Sigmoid colon (tissue), 7 donors: ENCODE results near the gene PRICKLE4. TPM values are rescaled to one million over a fixed set of nuclear protein-coding genes. Genes with fewer than 3 reads are reported as not detected.
A peak's percentile ranks its signal among the peaks of the same experiment; 100 is the strongest.

Experiments
- DNase-seq: peaks from one replicate; pipeline ENCODE4 v3.0.0-alpha.2; 2019
- H3K27ac ChIP-seq, 4 donors: fragments of 200-600 bp; sonication (generic); one replicate each; pipeline ENCODE4 v1.5.1; 2016 to 2019; ENCODE audit warnings: mild to moderate bottlenecking in 1 of 4
- H3K27me3 ChIP-seq, 3 donors: fragments of 200-600 bp; sonication (generic); one replicate each; pipeline ENCODE4 v1.5.1; 2019; ENCODE audit warnings: mild to moderate bottlenecking in 1 of 3
- H3K36me3 ChIP-seq, 4 donors: fragments of 200-600 bp; sonication (generic); one replicate each; pipeline ENCODE4 v1.5.1; 2016 to 2019
- H3K4me1 ChIP-seq, 4 donors: fragments of 200-600 bp; sonication (generic); one replicate each; pipeline ENCODE4 v1.5.1; 2017 to 2019
- H3K4me3 ChIP-seq, 4 donors: fragments of 200-600 bp; sonication (generic); one replicate each; pipeline ENCODE4 v1.5.1; 2017 to 2019; ENCODE audit warnings: mild to moderate bottlenecking in 2 of 4, moderate library complexity in 1 of 4
- H3K9me3 ChIP-seq, 4 donors: fragments of 200-600 bp in 3 of 4; sonication (generic) in 3 of 4; one replicate each; pipeline versions ENCODE4 v1.5.1 to v1.6.1; 2013 to 2019
- CTCF ChIP-seq, 4 experiments: fragments of 450-650 bp in 3 of 4; fragments of 200-600 bp in 1 of 4; IDR thresholded peaks; one replicate each; pipeline ENCODE4 v1.5.1; 2016 to 2019; ENCODE audit warnings: antibody characterized with exemption in 4 of 4, mild to moderate bottlenecking in 3 of 4, moderate library complexity in 2 of 4
- EP300 ChIP-seq, 4 donors: sonication (generic); formaldehyde crosslinking; IDR thresholded peaks; one replicate each; pipeline ENCODE4 v1.6.1; 2017; ENCODE audit warnings: antibody characterized with exemption in 4 of 4
- POLR2A ChIP-seq, 2 donors: fragments of 450-650 bp; IDR thresholded peaks; one replicate each; pipeline ENCODE4 v1.6.1; 2016; ENCODE audit warnings: antibody characterized with exemption in 2 of 2, mild to moderate bottlenecking in 2 of 2, moderate library complexity in 2 of 2
- POLR2AphosphoS5 ChIP-seq, 4 donors: sonication (generic); formaldehyde crosslinking; IDR thresholded peaks; one replicate each; pipeline ENCODE4 v1.6.1; 2017; ENCODE audit warnings: antibody characterized with exemption in 4 of 4
- WGBS, 2 donors: extraction: QIAGEN DNeasy Blood & Tissue Kit; methylation state at CpG; one replicate each; pipeline ENCODE4 v1.1.7; 2013; 5-methylcytosine and 5-hydroxymethylcytosine counted together
- intact Hi-C: fragments of 100-400 bp; cut with DNase I; formaldehyde crosslinking; loops from one replicate; pipeline ENCODE4 v1.15.1; 2023
- polyA plus RNA-seq, 3 donors: library from polyadenylated mRNA; stranded (reverse); fragments of 200-250 nt; gene quantifications; one replicate each; pipeline ENCODE4 v1.2.3, GENCODE V29; 2013
- total RNA-seq, 4 donors: library from RNA; depleted of rRNA; stranded (reverse); fragments of >200 nt; gene quantifications; one replicate each; pipeline ENCODE4 v1.1.0, GENCODE V29; 2016
- donor health status: healthy with polysubstance abuse.
- donor health status: Bipolar disorder and iron deficiency.
- donor health status: healthy.

Gene PRICKLE4
- total and polyA plus RNA-seq, 7 donors: 1.5 to 13.8 (median 4.1) TPM; not detected in 2

- H3K4me1 ChIP-seq: peaks cover 0 to 30% (median 22%) of the 10 kb centered on the region in 4 donors
- H3K36me3 ChIP-seq: peaks cover 12 to 39% (median 17%) of the 10 kb centered on the region in 4 donors
- no peak for TF ChIP-seq EP300 (IDR thresholded peaks at IDR 0.05)
- TF ChIP-seq CTCF (IDR thresholded peaks at IDR 0.05): no peak
- TF ChIP-seq POLR2AphosphoS5 (IDR thresholded peaks at IDR 0.05): no peak
- no peak for TF ChIP-seq POLR2A (IDR thresholded peaks at IDR 0.05)
- WGBS, 2 donors: 36 to 66% methylated on average over 6 of the region's 6 CpGs
- no peaks in the 10 kb centered on the region for H3K27me3 ChIP-seq
- H3K27ac ChIP-seq: peak overlapping the region in 1 of 4 donors; percentile 89
- H3K4me3 ChIP-seq: peak overlapping the region in 3 of 4 donors; percentile 57 to 79 (median 77)
- intact Hi-C loops: loop anchor here (2.0 to 5.0 kb wide), 2 partner anchors 44 to 177 kb away; partner anchors contain the start of gene TFEB
- no peaks in the 10 kb centered on the region for H3K9me3 ChIP-seq
- no peak for DNase-seq
These were observed 1.7 kb upstream of the PRICKLE4 start for GRCh38 chr6:41778895-41779294.

GRCh38 chr6:41779336-41779735 lies 1.2 kb upstream of the PRICKLE4 start:
- Histone ChIP-seq H3K4me1 (peaks cover 0 to 30% (median 22%) of the 10 kb centered on the region in 4 donors), H3K4me3 (peak overlapping the region; percentile 57 to 79 (median 74)), H3K27me3 (no peaks in the 10 kb centered on the region), H3K9me3 (no peaks in the 10 kb centered on the region), H3K27ac (peak overlapping the region; percentile 84 to 89 (median 86)), H3K36me3 (peaks cover 9 to 35% (median 14%) of the 10 kb centered on the region in 4 donors)
- DNase-seq: no peak
- intact Hi-C loops: loop anchor here (2.0 to 5.0 kb wide), 2 partner anchors 45 to 177 kb away; partner anchors contain the start of gene TFEB
- WGBS, 2 donors: 2 to 6% methylated on average over 16 of the region's 16 CpGs
- no peak for TF ChIP-seq CTCF (IDR thresholded peaks at IDR 0.05)
- TF ChIP-seq POLR2AphosphoS5 (IDR thresholded peaks at IDR 0.05): no peak
- TF ChIP-seq EP300 (IDR thresholded peaks at IDR 0.05): no peak
- TF ChIP-seq POLR2A (IDR thresholded peaks at IDR 0.05): no peak

- Histone ChIP-seq H3K4me1 (peaks cover 0 to 33% (median 24%) of the 10 kb centered on the region in 4 donors), H3K9me3 (no peaks in the 10 kb centered on the region), H3K27me3 (no peaks in the 10 kb centered on the region), H3K36me3 (peaks cover 3 to 28% (median 8%) of the 10 kb centered on the region in 4 donors), H3K4me3 (peak within 1 kb of the TSS; percentile 57 to 79 (median 74)), H3K27ac (peak within 1 kb of the TSS; percentile 84 to 89 (median 86))
- 1% methylated on average over 73 of the region's 73 CpGs for WGBS, 2 donors
- peak; percentile 99 for DNase-seq
- TF ChIP-seq EP300 (IDR thresholded peaks at IDR 0.05): no peak
- TF ChIP-seq CTCF (IDR thresholded peaks at IDR 0.05): peak; percentile 80 to 93 (median 88)
- TF ChIP-seq POLR2AphosphoS5 (IDR thresholded peaks at IDR 0.05): peak; percentile 12 to 65 (median 36)
- TF ChIP-seq POLR2A (IDR thresholded peaks at IDR 0.05): no peak
- intact Hi-C loops: loop anchor here (2.0 to 10.0 kb wide), 6 partner anchors 45 to 705 kb away; partner anchors contain the start of genes CCND3, MRPS10, NFYA and OARD1
These were observed 613 bp upstream of the PRICKLE4 start, which contains the start of gene FRS3 for GRCh38 chr6:41779788-41780550. TSS of gene FRS3 (minus strand) at chr6:41779900. CDS start at chr6:41776987, 2,913 bp downstream.

- H3K4me3 ChIP-seq: peak overlapping the region; percentile 57 to 79 (median 74)
- TF ChIP-seq POLR2A (IDR thresholded peaks at IDR 0.05): peak in 1 of 2 donors; percentile 2
- TF ChIP-seq CTCF (IDR thresholded peaks at IDR 0.05): no peak
- no peak for TF ChIP-seq POLR2AphosphoS5 (IDR thresholded peaks at IDR 0.05)
- TF ChIP-seq EP300 (IDR thresholded peaks at IDR 0.05): no peak
These were observed 766 bp downstream of the PRICKLE4 start for GRCh38 chr6:41781366-41781730.

More at GRCh38 chr6:41781366-41781730, 766 bp downstream of the PRICKLE4 start:
- peak overlapping the region; percentile 84 to 89 (median 86) for H3K27ac ChIP-seq
- intact Hi-C loops: loop anchor here (5.0 to 10.0 kb wide), 4 partner anchors 113 to 707 kb away; partner anchors contain the start of genes CCND3, MRPS10, NFYA and OARD1
- H3K36me3 ChIP-seq: peaks cover 0 to 15% (median 0%) of the 10 kb centered on the region in 4 donors
- peaks cover 0 to 47% (median 36%) of the 10 kb centered on the region in 4 donors for H3K4me1 ChIP-seq
- no peak for DNase-seq
- no peaks in the 10 kb centered on the region for H3K27me3 ChIP-seq
- WGBS, 2 donors: 8 to 29% methylated on average over 3 of the region's 3 CpGs
- no peaks in the 10 kb centered on the region for H3K9me3 ChIP-seq
